GM19099 (cell line): ENCODE results near the gene LCMT2.

Source experiments
- POLR2A ChIP-seq: IDR thresholded peaks from 3 replicates; pipeline ENCODE4 v1.6.1; 2011; ENCODE audit warnings: low read depth; ENCODE audit not compliant: insufficient read length; ENCODE audit errors: extremely low read depth

LCMT2 gene

DNA sequence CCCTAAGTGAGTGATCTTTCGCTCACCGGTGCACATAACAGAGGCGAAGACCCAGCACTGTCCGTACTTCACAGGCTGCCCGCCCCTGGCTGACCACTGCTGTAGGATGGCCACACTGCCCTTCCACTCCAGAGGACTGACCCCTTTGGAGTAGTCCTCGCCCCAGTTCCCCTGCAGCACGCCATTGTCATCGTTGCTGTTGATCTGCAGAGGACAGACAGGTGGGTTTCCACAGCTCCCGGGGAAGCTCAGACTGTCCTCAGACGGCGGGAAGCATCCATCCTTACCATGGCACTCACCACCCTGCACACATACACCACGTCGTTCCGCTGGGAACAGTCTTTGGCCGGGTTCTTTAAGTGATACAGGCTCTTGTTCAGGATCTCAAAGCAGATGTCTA is 43.1 kb downstream of the LCMT2 start:
- no peak for TF ChIP-seq POLR2A

DNA sequence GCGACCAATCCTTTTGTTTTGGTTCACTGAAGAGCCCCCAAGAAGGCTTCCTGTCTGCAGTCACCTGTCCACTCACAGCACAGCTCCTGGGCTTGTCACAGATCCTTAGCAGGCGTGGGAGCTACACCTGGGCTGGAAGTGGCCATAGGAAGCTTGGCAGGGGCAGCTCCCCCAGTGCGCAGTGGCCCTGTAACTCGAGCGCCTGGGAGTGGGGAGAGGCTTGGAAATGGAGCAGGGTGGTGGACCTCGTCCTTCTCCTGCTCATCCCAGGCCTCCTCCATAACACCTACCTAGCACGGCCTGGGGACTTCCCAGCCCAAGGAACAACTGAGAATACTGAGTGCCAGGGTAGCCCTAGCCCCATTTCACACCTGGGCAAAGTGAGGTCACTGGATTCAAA is 44.3 kb downstream of the LCMT2 start:
- no peak for TF ChIP-seq POLR2A

DNA sequence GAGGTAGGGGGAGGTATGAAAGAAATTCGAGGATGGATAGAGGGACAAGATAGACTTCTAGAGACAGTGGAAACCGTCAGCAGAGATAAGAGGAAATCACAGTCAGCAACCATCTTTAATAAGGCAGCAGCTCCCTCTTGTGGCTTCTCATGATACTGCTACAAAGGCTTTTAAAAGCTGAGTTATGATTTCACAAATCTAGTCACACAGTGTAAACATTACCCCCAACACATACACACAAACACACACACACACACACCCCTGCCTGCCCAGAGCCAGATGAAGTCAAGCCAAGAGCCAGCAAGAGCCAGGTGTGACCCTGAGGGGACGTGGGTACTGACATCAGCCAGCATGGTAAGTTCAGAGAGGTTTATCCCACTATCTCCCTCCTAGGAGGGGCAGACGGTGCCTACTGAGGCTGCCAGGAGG is 44.8 kb downstream of the LCMT2 start:
- TF ChIP-seq POLR2A, result no peak

DNA sequence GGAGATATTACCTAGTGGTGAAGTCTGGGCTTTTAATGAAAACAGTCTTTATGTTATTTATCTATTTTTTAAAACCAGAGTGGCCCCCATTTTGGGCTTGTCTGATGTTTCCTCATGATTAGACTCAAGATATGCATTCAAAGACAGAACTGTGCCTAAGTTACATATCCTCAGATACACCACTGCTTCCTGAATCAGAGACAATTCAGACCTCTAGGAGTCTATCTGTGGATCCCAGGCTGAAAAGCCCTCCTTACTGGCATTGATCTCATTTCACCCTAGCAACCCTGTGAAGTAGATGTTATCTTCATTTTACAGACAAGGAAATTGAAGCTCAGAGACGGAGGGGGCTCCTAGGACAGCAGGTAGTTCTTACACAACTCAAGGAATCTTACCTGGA is 46.8 kb downstream of the LCMT2 start:
- no peak for TF ChIP-seq POLR2A

DNA sequence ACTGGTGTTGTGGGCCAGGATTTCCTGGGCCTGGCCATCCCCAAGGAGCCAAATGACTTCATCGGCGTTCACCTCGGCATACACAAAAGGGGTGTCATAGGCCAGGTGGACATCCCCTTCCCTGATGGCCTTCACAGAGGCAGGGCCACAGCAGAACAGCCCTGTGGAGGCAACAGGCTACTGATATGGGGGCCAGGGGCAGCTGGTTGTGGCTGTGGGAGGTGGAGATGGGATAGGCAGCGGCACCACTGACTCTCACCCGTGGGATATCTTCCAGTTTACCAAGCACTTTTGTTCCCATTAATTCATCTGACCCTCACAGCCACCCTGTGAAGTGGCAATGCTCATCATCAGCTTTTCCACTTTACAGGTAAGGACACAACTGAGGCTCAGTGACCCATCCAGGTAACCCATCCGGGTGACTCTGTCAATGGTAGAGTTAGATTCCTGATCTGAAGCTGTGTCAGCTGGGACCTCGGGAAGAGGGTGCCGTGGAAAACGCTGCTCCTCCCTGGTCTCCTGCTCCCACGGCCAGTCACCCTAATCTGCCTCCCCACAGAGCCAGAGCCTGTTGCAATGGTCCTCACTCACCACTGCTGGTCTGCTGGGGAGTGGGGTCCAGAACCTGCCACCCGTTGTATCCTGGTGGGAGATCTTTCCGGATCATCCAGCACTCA is 48.3 kb downstream of the LCMT2 start:
- TF ChIP-seq POLR2A, result no peak

DNA sequence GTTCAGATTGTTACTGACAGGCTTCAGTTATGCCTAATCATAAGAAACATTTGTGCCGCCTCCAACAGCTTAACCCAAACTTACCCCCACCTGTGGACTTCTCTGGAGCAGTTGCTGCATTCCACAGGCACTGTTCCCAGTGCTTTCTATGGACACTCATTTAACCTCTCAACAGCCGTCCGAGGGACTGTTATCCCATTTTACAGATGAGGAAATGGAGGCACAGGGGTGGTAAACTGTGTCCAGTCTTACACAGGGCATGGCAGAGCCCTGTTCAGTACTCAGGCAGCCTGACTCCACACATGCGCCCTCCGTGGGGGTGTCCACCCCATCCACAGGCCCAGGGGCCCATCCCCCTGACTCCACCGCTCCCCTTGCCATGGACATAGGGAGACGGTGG is 49.4 kb downstream of the LCMT2 start:
- no peak for TF ChIP-seq POLR2A

DNA sequence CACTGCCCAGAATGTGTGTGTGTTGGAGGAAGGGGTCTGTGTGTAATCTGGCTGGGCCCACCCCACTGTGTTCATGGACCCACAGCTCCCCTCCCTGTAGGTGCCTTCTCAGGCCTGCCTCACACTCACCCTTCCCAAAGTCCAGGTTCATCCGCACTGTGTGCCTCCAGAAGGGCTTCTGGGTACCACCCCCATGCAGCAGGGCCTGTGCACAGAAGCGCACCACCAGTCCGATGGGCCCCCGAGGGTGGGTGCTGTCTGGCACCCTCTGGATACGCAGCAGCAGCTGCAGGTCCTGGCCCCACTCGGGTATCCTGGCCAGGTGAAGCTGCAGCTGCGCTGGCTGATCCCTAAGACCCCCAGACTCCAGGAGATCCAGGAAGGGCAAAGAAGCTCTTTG is 50.9 kb downstream of the LCMT2 start:
- no peak for TF ChIP-seq POLR2A

DNA sequence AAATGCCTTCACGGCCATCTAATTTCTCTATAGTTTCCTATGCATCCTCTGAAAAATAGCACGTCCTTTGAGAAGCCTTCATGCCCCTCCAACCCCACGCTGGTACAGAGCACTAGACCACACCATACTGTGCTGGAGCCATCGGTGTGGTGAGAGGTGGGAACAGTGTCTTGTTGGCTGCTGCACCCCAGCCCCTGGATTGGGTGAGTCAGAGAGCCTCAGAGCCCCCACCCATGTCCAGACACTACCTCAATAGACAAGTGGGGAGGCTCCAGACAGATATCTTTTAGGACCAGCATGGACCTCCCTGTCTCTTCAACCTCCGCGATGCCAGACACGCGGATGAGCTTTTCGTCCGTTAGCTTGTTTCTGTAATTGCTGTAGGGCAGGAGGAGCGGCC is 51.5 kb downstream of the LCMT2 start:
- no peak for TF ChIP-seq POLR2A

DNA sequence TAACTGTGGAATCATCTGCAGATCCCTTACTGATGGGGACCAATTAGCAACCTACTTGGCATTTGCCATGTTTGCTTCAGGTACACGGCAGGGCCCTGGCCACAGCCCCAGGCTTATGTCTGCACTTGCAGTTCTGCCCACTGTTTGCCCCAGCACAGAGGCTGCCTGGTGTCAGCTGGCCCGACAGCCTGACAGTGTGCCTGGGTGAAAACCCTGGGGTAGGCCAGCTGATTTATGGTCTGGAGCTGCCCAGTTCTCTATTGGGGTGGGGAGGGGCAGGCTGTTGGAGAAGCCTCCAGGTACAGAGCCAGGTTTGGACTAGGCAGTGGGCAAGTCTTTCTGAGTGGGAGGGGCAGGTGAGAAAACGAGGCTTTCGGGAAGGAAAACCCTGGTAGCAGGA is 52.5 kb downstream of the LCMT2 start:
- no peak for TF ChIP-seq POLR2A

DNA sequence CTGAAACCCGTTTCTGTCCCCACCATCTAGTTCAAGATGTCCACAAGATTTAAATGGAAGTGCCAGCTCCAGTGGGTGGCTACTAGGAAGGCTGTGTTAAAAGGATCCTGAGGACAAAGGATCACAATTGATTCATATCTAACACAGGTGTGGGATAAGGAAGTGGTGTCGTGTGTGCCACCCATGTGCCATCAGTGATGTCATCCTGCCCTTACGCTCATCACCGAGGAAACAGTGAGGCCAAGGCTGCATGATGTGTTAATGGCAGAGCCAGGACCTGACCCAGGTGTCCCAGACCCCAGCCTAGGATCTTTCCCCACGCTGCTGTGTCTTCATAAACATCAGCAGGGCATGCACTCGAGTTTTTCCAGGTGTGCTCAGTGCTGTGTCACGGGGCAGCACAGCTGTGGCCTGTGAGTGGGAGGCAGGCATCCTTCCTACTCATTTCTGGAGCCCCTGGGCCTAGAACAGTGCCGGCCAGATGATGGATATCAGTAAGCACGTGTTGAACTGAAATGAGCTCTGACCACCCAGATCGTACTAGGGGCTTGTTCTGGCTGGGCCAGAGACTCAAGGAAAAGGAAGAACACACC is 53.0 kb downstream of the LCMT2 start:
- no peak for TF ChIP-seq POLR2A

DNA sequence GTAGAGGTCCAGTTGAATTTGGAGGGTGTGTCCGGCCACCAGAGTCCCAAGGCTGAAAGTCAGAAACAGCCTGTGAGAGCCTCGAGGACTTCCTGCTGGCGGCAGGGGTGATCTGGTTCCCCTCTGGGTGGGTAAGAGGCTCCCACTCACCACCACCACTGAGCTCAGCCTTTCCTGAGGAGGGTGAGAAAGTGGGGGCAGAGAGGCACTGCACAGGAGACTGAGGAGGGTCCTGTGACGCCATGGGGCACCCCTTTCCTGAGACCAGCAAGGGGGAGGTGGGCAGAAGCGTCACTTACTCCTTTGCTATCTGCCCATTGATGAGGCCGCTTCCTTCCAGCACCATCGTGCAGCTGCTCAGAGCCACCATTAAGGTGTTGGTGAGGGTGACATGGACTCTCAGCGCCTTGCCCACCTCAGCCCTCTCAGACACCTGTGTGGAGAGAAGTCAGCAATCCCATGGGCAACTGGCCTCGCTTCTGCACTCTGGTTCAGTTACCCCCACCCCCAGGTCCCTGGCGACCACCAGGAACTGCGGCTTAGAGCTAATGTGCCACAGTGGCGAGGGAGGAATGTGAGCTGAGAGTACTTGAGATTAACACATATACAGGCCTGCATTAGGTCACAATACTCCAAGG is 53.7 kb downstream of the LCMT2 start:
- no peak for TF ChIP-seq POLR2A

DNA sequence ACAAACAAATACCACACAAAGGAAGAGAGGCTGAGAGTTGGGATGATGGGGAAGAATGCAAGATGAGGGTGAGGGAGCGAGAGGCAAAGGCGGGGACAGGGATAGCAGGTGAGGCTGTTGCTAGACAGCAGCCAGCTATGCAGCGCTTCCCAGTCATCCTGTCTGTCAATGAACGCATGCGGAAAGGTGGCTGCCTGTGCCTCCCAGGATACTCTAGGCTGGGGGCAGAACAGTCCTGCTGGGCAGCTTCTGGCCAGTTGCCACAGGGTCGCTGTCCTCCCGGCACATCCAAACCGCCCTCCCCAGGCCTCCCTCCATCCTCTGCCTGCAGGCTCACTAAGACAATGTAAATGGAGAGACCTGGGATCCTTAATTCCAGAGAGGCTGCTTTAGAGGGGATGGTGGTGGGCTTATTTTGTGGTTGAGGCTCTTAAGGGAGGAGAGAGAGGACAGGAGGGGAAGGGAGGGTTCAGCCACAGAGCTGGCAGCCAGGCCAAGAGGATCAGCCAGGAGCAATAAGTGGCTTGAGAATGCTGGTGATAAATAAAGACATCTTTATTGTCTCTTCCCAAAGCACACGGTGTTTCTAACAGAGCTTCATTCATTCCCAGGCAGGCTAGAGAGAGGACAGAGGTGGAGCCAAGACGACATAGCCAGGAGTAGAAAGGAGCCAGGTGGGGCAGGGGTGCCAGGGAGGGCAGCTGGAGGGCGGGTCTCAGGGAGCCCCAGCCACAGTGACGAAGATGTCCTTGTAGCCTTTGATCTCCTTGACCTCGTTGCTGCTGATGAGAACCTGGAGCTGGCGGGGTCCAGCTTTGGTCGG is 54.4 kb downstream of the LCMT2 start:
- TF ChIP-seq POLR2A, result no peak

DNA sequence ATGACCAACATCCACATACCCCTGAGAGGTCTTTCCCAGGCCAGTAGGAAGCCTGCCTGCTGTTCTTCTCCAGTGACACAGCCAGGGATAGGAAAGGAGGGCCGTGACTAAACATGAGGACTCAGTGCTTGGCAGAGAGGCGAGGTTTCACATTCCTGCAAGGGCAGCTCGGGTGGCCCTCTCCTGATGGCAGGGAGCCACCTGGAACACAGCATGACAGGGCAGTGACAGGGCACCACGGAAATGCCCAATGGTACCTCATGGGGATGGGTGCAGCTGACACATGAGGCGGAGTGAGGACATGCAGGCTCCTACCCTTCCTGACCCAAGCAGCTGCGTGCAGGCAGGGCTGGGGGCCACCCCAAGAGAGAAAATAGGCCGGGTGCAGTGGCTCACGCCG is 56.2 kb downstream of the LCMT2 start:
- TF ChIP-seq POLR2A, result no peak
